Endothelial cell of umbilical vein (primary cell): Measurements from ENCODE around the gene MYF6.

Experiments used
- MYC ChIP-seq: IDR thresholded peaks from one replicate; pipeline ENCODE4 v1.6.1; 2011; ENCODE audit warnings: mild to moderate bottlenecking, low read depth, low read length
- POLR2A ChIP-seq: IDR thresholded peaks from 2 replicates; pipeline ENCODE4 v1.6.1; 2012; ENCODE audit warnings: low read depth, mild to moderate bottlenecking, control low read depth, low read length
- POLR2AphosphoS5 ChIP-seq: IDR thresholded peaks from 2 replicates; pipeline ENCODE4 v1.6.1; 2012; ENCODE audit warnings: low read depth, mild to moderate bottlenecking, control low read depth, low read length, moderate library complexity; ENCODE audit not compliant: insufficient read depth
- TF ChIP-seq, protein P1 (sequence below), 2 donors: IDR thresholded peaks; 1 replicate in 1 of 2; 2 replicates in 1 of 2; pipeline ENCODE4 v1.5.1; 2011; ENCODE audit warnings: low read length in 2 of 2, mild to moderate bottlenecking in 2 of 2, moderate library complexity in 2 of 2, control low read depth in 1 of 2, inconsistent platforms in 1 of 2, low read depth in 1 of 2; ENCODE audit not compliant: insufficient read depth in 1 of 2; ENCODE audit errors: extremely low read depth in 1 of 2
- TF ChIP-seq, protein P2 (sequence below): IDR thresholded peaks from 2 replicates; pipeline ENCODE4 v1.6.1; 2011; ENCODE audit not compliant: insufficient read depth, insufficient read length

DNA sequence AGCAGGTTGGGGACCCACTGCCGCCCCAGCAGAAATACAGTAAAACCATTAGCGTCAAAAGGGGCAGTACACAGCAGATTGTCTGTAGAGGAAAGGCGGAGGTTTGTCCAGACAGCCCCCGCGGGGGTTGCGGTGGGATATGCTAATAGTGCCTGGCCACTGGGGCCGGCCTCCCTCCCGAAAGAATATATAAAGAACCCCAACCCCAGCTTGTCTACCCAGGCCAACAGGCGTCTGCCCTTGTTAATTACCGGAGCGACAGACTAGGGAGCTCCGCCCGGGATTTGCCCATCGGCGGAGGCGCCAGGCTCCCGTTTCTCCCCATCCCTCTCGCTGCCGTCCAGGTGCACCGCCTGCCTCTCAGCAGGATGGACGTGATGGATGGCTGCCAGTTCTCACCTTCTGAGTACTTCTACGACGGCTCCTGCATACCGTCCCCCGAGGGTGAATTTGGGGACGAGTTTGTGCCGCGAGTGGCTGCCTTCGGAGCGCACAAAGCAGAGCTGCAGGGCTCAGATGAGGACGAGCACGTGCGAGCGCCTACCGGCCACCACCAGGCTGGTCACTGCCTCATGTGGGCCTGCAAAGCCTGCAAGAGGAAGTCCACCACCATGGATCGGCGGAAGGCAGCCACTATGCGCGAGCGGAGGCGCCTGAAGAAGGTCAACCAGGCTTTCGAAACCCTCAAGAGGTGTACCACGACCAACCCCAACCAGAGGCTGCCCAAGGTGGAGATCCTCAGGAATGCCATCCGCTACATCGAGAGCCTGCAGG lies 9.4 kb downstream of the MYF6 start, which contains the start of gene MYF5:
- no peak for TF ChIP-seq POLR2AphosphoS5
- TF ChIP-seq, protein P1, sequence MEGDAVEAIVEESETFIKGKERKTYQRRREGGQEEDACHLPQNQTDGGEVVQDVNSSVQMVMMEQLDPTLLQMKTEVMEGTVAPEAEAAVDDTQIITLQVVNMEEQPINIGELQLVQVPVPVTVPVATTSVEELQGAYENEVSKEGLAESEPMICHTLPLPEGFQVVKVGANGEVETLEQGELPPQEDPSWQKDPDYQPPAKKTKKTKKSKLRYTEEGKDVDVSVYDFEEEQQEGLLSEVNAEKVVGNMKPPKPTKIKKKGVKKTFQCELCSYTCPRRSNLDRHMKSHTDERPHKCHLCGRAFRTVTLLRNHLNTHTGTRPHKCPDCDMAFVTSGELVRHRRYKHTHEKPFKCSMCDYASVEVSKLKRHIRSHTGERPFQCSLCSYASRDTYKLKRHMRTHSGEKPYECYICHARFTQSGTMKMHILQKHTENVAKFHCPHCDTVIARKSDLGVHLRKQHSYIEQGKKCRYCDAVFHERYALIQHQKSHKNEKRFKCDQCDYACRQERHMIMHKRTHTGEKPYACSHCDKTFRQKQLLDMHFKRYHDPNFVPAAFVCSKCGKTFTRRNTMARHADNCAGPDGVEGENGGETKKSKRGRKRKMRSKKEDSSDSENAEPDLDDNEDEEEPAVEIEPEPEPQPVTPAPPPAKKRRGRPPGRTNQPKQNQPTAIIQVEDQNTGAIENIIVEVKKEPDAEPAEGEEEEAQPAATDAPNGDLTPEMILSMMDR (IDR thresholded peaks at IDR 0.05; ENCODE audit: extremely low read depth in 1 of 2, insufficient read depth in 1 of 2, low read depth in 1 of 2, low read length in 2 of 2), result no peak
- TF ChIP-seq MYC, result no peak
- no peak for TF ChIP-seq POLR2A
- TF ChIP-seq, protein P2, sequence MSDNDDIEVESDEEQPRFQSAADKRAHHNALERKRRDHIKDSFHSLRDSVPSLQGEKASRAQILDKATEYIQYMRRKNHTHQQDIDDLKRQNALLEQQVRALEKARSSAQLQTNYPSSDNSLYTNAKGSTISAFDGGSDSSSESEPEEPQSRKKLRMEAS, result no peak
